Activated T-cell treated with anti-CD3 and anti-CD28 coated beads, Interleukin-2, amount 50 U/mL, for 24 hours (primary cell): Measurements from ENCODE around the gene DSCAM.

ENCODE experiments used
- DNase-seq: peaks from one replicate; pipeline ENCODE4 v3.0.0-alpha.2; 2020
- H3K27ac Mint-ChIP-seq: 2 replicates; pipeline ENCODE4 v1.8.0; 2020; ENCODE audit warnings: mild to moderate bottlenecking, mixed read lengths
- H3K27me3 Mint-ChIP-seq: 2 replicates; pipeline ENCODE4 v1.8.0; 2020; ENCODE audit warnings: mixed read lengths
- H3K36me3 Mint-ChIP-seq: 2 replicates; pipeline ENCODE4 v1.8.0; 2020; ENCODE audit warnings: low read depth, mixed read lengths
- H3K4me1 Mint-ChIP-seq: 2 replicates; pipeline ENCODE4 v1.8.0; 2020; ENCODE audit warnings: low read depth, mixed read lengths
- H3K4me3 Mint-ChIP-seq: 2 replicates; pipeline ENCODE4 v1.8.0; 2020; ENCODE audit warnings: mild to moderate bottlenecking, moderate library complexity, mixed read lengths
- H3K9me3 Mint-ChIP-seq: 2 replicates; pipeline ENCODE4 v1.8.0; 2020; ENCODE audit warnings: mixed read lengths

The DSCAM gene

DNA sequence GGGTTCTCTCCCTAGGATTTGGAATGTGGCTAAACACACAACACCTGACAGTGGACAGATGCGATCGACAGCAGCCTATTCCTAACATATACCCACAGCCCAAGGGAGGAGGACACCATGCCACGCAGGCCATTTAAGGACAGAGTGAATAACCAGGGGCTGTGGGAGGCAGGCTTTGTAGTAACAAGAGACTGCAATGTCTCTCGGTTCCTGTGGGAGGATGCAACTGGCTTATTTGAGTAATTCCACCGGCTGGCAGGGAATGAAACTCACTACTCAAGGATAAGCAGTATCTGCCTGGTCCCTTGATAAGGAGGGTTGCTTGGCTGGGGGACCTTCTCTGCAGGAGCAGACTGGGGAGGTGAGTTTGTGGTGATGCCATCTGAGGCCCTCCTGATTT lies 870.2 kb downstream of the DSCAM start:
- Mint-ChIP-seq H3K27ac (no peak overlapping the region), H3K36me3 (no peaks in the 10 kb centered on the region), H3K27me3 (peaks cover 5% of the 10 kb centered on the region), H3K4me1 (no peaks in the 10 kb centered on the region), H3K4me3 (no peak overlapping the region), H3K9me3 (no peaks in the 10 kb centered on the region)
- no peak for DNase-seq

- peaks cover 5% of the 10 kb centered on the region for H3K27me3 Mint-ChIP-seq
- H3K4me1 Mint-ChIP-seq = no peaks in the 10 kb centered on the region
- no peak overlapping the region for H3K27ac Mint-ChIP-seq
- peaks cover 4% of the 10 kb centered on the region for H3K9me3 Mint-ChIP-seq
- H3K4me3 Mint-ChIP-seq = no peak overlapping the region
- no peak for DNase-seq
- no peaks in the 10 kb centered on the region for H3K36me3 Mint-ChIP-seq
These were observed 873.8 kb downstream of the DSCAM start for GRCh38 chr21:39972976-39973770.

DNA sequence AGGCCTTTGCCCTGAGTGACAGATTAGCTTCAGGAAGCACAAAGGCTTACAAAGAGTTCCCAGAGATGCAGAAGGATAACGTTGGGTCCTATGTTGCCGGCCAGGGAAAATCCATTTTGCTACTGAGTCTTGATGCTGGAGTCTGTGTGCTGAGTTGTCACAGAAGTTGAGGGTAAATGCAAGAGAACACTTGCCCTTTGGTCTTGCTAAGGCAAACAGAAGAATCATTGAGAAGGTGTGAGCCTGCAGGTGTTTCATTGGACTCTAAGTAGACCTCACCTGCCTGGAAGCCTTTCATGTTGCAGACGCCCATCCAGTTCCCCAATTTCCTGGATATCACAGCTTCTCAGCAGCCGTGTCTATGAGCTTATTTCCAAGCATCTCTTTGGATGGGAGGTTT lies 874.5 kb downstream of the DSCAM start:
- H3K4me3 Mint-ChIP-seq = no peak overlapping the region
- DNase-seq = no peak
- no peaks in the 10 kb centered on the region for H3K36me3 Mint-ChIP-seq
- no peaks in the 10 kb centered on the region for H3K4me1 Mint-ChIP-seq
- H3K27ac Mint-ChIP-seq = no peak overlapping the region
- peaks cover 8% of the 10 kb centered on the region for H3K9me3 Mint-ChIP-seq
- H3K27me3 Mint-ChIP-seq = peaks cover 5% of the 10 kb centered on the region

GRCh38 chr21:39971956-39972355 lies 875.0 kb downstream of the DSCAM start:
- Mint-ChIP-seq H3K36me3 (no peaks in the 10 kb centered on the region), H3K27me3 (peaks cover 5% of the 10 kb centered on the region), H3K4me1 (no peaks in the 10 kb centered on the region), H3K4me3 (no peak overlapping the region), H3K27ac (no peak overlapping the region), H3K9me3 (peaks cover 8% of the 10 kb centered on the region)
- DNase-seq = no peak

DNA sequence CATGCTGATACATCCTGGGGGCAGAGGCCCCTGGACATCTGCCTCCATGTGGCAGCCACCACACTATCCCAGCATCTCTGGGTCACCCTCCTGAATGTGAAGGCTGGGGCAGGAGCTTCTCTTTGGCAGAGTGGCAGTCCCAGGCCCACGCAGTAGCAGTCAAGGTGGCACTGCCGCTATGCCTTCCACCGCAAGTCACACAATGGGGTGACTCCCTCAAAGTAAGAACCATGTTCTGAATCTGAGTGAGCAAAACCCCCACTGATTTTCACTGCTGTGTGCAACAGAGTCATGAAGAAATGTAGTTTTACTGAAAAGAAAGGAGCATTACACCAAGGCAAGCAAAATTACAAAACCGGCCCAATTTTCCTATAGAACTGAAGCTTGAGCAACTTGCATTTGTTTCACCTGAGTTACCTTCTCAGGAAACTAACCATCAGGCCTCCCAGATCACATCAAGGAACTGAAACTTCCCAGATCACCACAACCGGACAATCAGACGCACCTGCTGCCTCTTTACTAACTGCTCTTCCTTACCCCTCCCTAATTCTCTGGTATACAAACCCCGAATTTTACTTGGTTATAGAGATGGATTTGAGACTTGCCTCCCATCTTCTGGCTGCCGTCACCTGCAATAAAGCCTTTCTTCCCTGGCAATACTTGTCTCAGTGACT lies 877.1 kb downstream of the DSCAM start:
- Mint-ChIP-seq H3K36me3 (no peaks in the 10 kb centered on the region), H3K4me3 (no peak overlapping the region), H3K4me1 (no peaks in the 10 kb centered on the region), H3K27me3 (no peaks in the 10 kb centered on the region), H3K9me3 (peaks cover 8% of the 10 kb centered on the region), H3K27ac (no peak overlapping the region)
- DNase-seq = no peak

GRCh38 chr21:39968010-39968409 lies 878.9 kb downstream of the DSCAM start:
- DNase-seq = no peak
- Mint-ChIP-seq H3K4me3 (no peak overlapping the region), H3K27me3 (no peaks in the 10 kb centered on the region), H3K4me1 (no peaks in the 10 kb centered on the region), H3K9me3 (peaks cover 8% of the 10 kb centered on the region), H3K27ac (no peak overlapping the region), H3K36me3 (no peaks in the 10 kb centered on the region)

DNA sequence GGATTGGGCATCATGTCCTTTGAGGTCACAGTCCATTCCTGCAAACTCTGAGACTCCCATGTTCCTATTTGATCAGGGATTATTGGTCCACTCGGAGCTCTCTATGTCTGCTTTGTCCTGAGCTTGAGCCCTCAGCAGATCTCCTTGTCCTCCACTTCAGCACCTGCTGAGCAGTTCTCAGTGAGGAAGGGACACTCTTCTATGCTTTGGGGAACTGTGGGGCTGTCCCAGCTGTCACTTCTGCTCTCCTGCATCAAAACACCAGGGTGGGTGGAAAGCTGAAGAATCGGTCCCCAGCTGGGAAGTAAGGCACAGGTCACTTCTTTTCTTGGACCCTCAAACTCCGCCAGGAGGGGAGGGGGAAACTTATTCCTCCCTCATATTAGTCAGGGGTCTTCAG lies 880.2 kb downstream of the DSCAM start:
- DNase-seq = no peak
- no peaks in the 10 kb centered on the region for H3K27me3 Mint-ChIP-seq
- no peaks in the 10 kb centered on the region for H3K4me1 Mint-ChIP-seq
- H3K9me3 Mint-ChIP-seq = peaks cover 8% of the 10 kb centered on the region
- no peaks in the 10 kb centered on the region for H3K36me3 Mint-ChIP-seq
- H3K4me3 Mint-ChIP-seq = no peak overlapping the region
- H3K27ac Mint-ChIP-seq = no peak overlapping the region

GRCh38 chr21:39965026-39965425 lies 881.9 kb downstream of the DSCAM start:
- Mint-ChIP-seq H3K27me3 (no peaks in the 10 kb centered on the region), H3K27ac (no peak overlapping the region), H3K4me3 (no peak overlapping the region), H3K4me1 (no peaks in the 10 kb centered on the region), H3K36me3 (no peaks in the 10 kb centered on the region), H3K9me3 (peaks cover 15% of the 10 kb centered on the region)
- DNase-seq = no peak

- no peak for DNase-seq
- no peaks in the 10 kb centered on the region for H3K36me3 Mint-ChIP-seq
- no peak overlapping the region for H3K4me3 Mint-ChIP-seq
- H3K4me1 Mint-ChIP-seq = no peaks in the 10 kb centered on the region
- peaks cover 13% of the 10 kb centered on the region for H3K9me3 Mint-ChIP-seq
- H3K27me3 Mint-ChIP-seq = no peaks in the 10 kb centered on the region
- no peak overlapping the region for H3K27ac Mint-ChIP-seq
These were observed 885.7 kb downstream of the DSCAM start for GRCh38 chr21:39961251-39961650.
